IMR-90 (cell line): ENCODE results near the gene ALDH2. TPM values are rescaled to one million over a fixed set of nuclear protein-coding genes. Genes with fewer than 3 reads are reported as not detected.
"Not testable (repeated sequence)": the region's sequence is repeated elsewhere in the genome, so short reads cannot be mapped to it uniquely, and the experiment has no call there.

Experiments
- ATAC-seq: fragments of 200-7000 bp; cut with Tn5 transposase; 2 replicates; pipeline ENCODE4 v1.9.1; 2020; ENCODE audit warnings: low read depth, mild to moderate bottlenecking, moderate library complexity
- BruUV-seq: library from RNA; stranded (reverse); fragments of 400-500 nt; replicated peaks from 2 replicates; lab custom pipeline; 2021; lab: Mats Ljungman, UMichigan
- CTCF ChIA-PET: fragments of 300-600 bp; formaldehyde crosslinking; extraction: SDS; loops from one replicate; lab custom pipeline; 2021; ENCODE audit warnings: antibody characterized with exemption; lab: Yijun Ruan, JAX
- POLR2A ChIA-PET: fragments of 300-600 bp; sonication (Branson Sonifier 250); formaldehyde crosslinking; loops from one replicate; lab custom pipeline; 2022; ENCODE audit warnings: antibody characterized with exemption; ENCODE audit not compliant: unreplicated experiment; lab: Charles Lee
- DNase-seq: peaks from one replicate; pipeline ENCODE4 v3.0.0; 2013
- H2AFZ ChIP-seq: replicated peaks from 2 replicates; pipeline ENCODE3; 2013; ENCODE audit warnings: low read length, mild to moderate bottlenecking; ENCODE audit not compliant: poor library complexity
- H2AK5ac ChIP-seq: 2 replicates; pipeline ENCODE4 v1.6.1; 2013; ENCODE audit warnings: low read depth, low read length, inconsistent platforms
- H2AK9ac ChIP-seq: replicated peaks from 2 replicates; pipeline ENCODE3; 2013; ENCODE audit warnings: mild to moderate bottlenecking, low read depth, low read length, moderate library complexity; ENCODE audit not compliant: poor library complexity
- H2BK120ac ChIP-seq: 2 replicates; pipeline ENCODE4 v1.6.1; 2013; ENCODE audit warnings: low read depth, low read length, inconsistent platforms
- H2BK15ac ChIP-seq: 3 replicates; pipeline ENCODE4 v1.6.1; 2013; ENCODE audit warnings: low read depth, low read length, inconsistent platforms
- H2BK20ac ChIP-seq: 2 replicates; pipeline ENCODE4 v1.6.1; 2013; ENCODE audit warnings: low read depth, mild to moderate bottlenecking, inconsistent platforms, low read length, moderate library complexity
- H2BK5ac ChIP-seq: 2 replicates; pipeline ENCODE4 v1.6.1; 2013; ENCODE audit warnings: mild to moderate bottlenecking, low read depth, low read length, inconsistent platforms; ENCODE audit not compliant: poor library complexity, severe bottlenecking
- H3K14ac ChIP-seq: replicated peaks from 2 replicates; pipeline ENCODE4 v1.6.1; 2013; ENCODE audit warnings: low read depth, low read length, inconsistent platforms
- H3K18ac ChIP-seq: 2 replicates; pipeline ENCODE4 v1.6.1; 2013; ENCODE audit warnings: low read depth, low read length, control low read depth
- H3K23ac ChIP-seq: 2 replicates; pipeline ENCODE4 v1.6.1; 2013; ENCODE audit warnings: low read depth, low read length, inconsistent platforms
- H3K27ac ChIP-seq: 2 replicates; pipeline ENCODE4 v1.5.1; 2013; ENCODE audit warnings: mild to moderate bottlenecking, control low read depth, low read length; ENCODE audit not compliant: insufficient read depth
- H3K27me3 ChIP-seq: 2 replicates; pipeline ENCODE4 v1.6.1; 2013; ENCODE audit warnings: low read length; ENCODE audit not compliant: control insufficient read depth, insufficient read depth
- H3K36me3 ChIP-seq: 2 replicates; pipeline ENCODE4 v1.6.1; 2013; ENCODE audit warnings: low read length, mixed read lengths; ENCODE audit not compliant: control insufficient read depth, insufficient read depth
- H3K4ac ChIP-seq: 2 replicates; pipeline ENCODE4 v1.6.1; 2013; ENCODE audit warnings: low read depth, low read length, inconsistent platforms
- H3K4me1 ChIP-seq: 2 replicates; pipeline ENCODE4 v1.6.1; 2013; ENCODE audit warnings: low read length, mixed read lengths; ENCODE audit not compliant: control insufficient read depth, insufficient read depth
- H3K4me2 ChIP-seq: 2 replicates; pipeline ENCODE4 v1.6.1; 2013; ENCODE audit warnings: low read depth, mild to moderate bottlenecking, control low read depth, low read length, moderate library complexity
- H3K4me3 ChIP-seq: 2 replicates; pipeline ENCODE4 v1.5.1; 2013; ENCODE audit warnings: low read depth, mild to moderate bottlenecking, control low read depth, low read length, moderate library complexity; ENCODE audit not compliant: insufficient read depth
- H3K56ac ChIP-seq: 2 replicates; pipeline ENCODE4 v1.6.1; 2013; ENCODE audit warnings: low read length, inconsistent platforms; ENCODE audit not compliant: insufficient read depth; ENCODE audit errors: extremely low read depth
- H3K79me1 ChIP-seq, 2 experiments: 2 replicates each; pipeline ENCODE4 v1.6.1; 2013; ENCODE audit warnings: low read length in 2 of 2, inconsistent platforms in 1 of 2, low read depth in 1 of 2
- H3K9ac ChIP-seq: 2 replicates; pipeline ENCODE4 v1.6.1; 2013; ENCODE audit warnings: low read depth, low read length, control low read depth
- H3K9me1 ChIP-seq: 2 replicates; pipeline ENCODE4 v1.6.1; 2013; ENCODE audit warnings: low read length, inconsistent platforms; ENCODE audit not compliant: insufficient read depth
- H3K9me3 ChIP-seq: 2 replicates; pipeline ENCODE4 v1.6.1; 2013; ENCODE audit warnings: low read length; ENCODE audit not compliant: control insufficient read depth, insufficient read depth
- H4K20me1 ChIP-seq: 2 replicates; pipeline ENCODE4 v1.6.1; 2013; ENCODE audit warnings: low read length, inconsistent platforms; ENCODE audit not compliant: insufficient read depth
- H4K5ac ChIP-seq: 2 replicates; pipeline ENCODE4 v1.6.1; 2013; ENCODE audit warnings: mild to moderate bottlenecking, low read depth, low read length, control low read depth
- H4K8ac ChIP-seq, 2 experiments: 2 replicates each; pipeline ENCODE4 v1.6.1; 2013; ENCODE audit warnings: low read depth in 2 of 2, low read length in 2 of 2, control low read depth in 1 of 2, inconsistent platforms in 1 of 2
- H4K91ac ChIP-seq: 2 replicates; pipeline ENCODE4 v1.6.1; 2013; ENCODE audit warnings: low read depth, low read length, inconsistent platforms; ENCODE audit not compliant: insufficient read depth
- WGBS, 2 experiments: methylation state at CpG; one replicate each; pipeline versions ENCODE4 v1.1.5 to v1.1.7; 2013; ENCODE audit warnings: missing lambda C conversion rate in 2 of 2; ENCODE audit not compliant: insufficient read length in 1 of 2; ENCODE audit errors: extremely low coverage in 2 of 2; 5-methylcytosine and 5-hydroxymethylcytosine counted together
- dilution Hi-C: fragments of 300-500 bp; cut with HindIII; formaldehyde crosslinking; loops from one replicate; pipeline ENCODE4 v1.14.3; 2018; ENCODE audit warnings: low sequenced_read_pairs; ENCODE audit not compliant: unreplicated experiment
- in situ Hi-C: fragments of 300-500 bp; cut with MboI; formaldehyde crosslinking; loops from 3 replicates; pipeline ENCODE4 v1.14.3; 2019; ENCODE audit warnings: low sequenced_read_pairs, inconsistent platforms, mixed read lengths
- intact Hi-C: fragments of 100-400 bp; cut with micrococcal nuclease; formaldehyde crosslinking; loops from 2 replicates; pipeline ENCODE4 v1.10.0; 2022
- polyA plus RNA-seq, 3 experiments: library from polyadenylated mRNA; depleted of rRNA; stranded (reverse); fragments of >200 nt; gene quantifications; 2 replicates each; pipeline ENCODE4 v1.2.3, GENCODE V29; 2012; ENCODE audit warnings: low replicate concordance in 1 of 3
- total RNA-seq: library from RNA; depleted of rRNA; stranded (reverse); fragments of >200 nt; gene quantifications from 2 replicates; pipeline ENCODE4 v1.2.3, GENCODE V29; 2012

Gene ALDH2
- total and polyA plus RNA-seq, 2 of the 4 experiments (the other 2 are of a cell fraction): 16.0 to 41.2 TPM

DNA sequence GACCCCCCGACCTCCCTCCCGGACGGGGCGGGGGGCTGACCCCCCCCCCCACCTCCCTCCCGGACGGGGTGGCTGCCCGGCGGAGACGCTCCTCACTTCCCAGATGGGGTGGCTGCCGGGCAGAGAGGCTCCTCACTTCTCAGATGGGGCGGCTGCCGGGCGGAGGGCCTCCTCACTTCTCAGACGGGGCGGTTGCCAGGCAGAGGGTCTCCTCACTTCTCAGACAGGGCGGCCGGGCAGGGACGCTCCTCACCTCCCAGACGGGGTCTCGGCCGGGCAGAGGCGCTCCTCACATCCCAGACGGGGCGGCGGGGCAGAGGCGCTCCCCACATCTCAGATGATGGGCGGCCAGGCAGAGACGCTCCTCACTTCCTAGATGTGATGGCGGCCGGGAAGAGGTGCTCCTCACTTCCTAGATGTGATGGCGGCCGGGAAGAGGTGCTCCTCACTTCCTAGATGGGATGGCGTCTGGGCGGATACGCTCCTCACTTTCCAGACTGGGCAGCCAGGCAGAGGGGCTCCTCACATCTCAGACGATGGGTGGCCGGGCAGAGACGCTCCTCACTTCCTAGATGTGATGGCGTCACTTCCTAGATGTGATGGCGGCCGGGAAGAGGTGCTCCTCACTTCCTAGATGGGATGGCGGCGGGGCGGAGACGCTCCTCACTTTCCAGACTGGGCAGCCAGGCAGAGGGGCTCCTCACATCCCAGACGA is 42.9 kb upstream of the ALDH2 start:
- POLR2A ChIA-PET, H3K14ac ChIP-seq, in situ Hi-C loops, H3K56ac ChIP-seq, H2BK20ac ChIP-seq, H3K18ac ChIP-seq, H2BK120ac ChIP-seq, DNase-seq, H3K9ac ChIP-seq, dilution Hi-C loops, H3K9me1 ChIP-seq, H3K4me1 ChIP-seq, H4K8ac ChIP-seq, H2AFZ ChIP-seq, H4K91ac ChIP-seq, CTCF ChIA-PET, H2AK9ac ChIP-seq, H3K4me2 ChIP-seq, BruUV-seq, intact Hi-C loops, H3K4me3 ChIP-seq, H2AK5ac ChIP-seq, H4K20me1 ChIP-seq, H3K27me3 ChIP-seq, ATAC-seq, H4K5ac ChIP-seq, H3K27ac ChIP-seq, H3K9me3 ChIP-seq, H3K4ac ChIP-seq, H3K79me1 ChIP-seq, H2BK15ac ChIP-seq, H3K23ac ChIP-seq, H2BK5ac ChIP-seq: not testable (repeated sequence)
- 92% methylated on average over 8 of the region's 46 CpGs; no CpG with 5 or more reads in 1 of the 2 experiments for WGBS, 2 experiments
- peaks cover 15% of the 10 kb centered on the region for H3K36me3 ChIP-seq
